Stimulated activated CD8-positive, alpha-beta memory T cell treated with anti-CD3 and anti-CD28 coated beads, Interleukin-7, amount 100 ng/mL, for 24 hours (primary cell): ENCODE data around the gene CENPP.

Experiments
- DNase-seq: peaks from one replicate; pipeline ENCODE4 v3.0.0-alpha.2; 2020; ENCODE audit warnings: low read depth

Gene CENPP

GRCh38 chr9:92480986-92481633, 155.4 kb downstream of the CENPP start:
- no peak for DNase-seq

- DNase-seq = no peak
These were observed 156.6 kb downstream of the CENPP start, which contains the start of gene ASPN for GRCh38 chr9:92482329-92482728. Gene ASPN (minus strand): TSS chr9:92482506.

- no peak for DNase-seq
These were observed 157.1 kb downstream of the CENPP start for GRCh38 chr9:92482805-92483204.

- no peak for DNase-seq
These were observed 158.1 kb downstream of the CENPP start for GRCh38 chr9:92483627-92484545.

GRCh38 chr9:92484563-92484962, 158.8 kb downstream of the CENPP start:
- DNase-seq = no peak

GRCh38 chr9:92486371-92486770, 160.6 kb downstream of the CENPP start:
- DNase-seq = no peak

GRCh38 chr9:92488681-92489550, 163.2 kb downstream of the CENPP start:
- no peak for DNase-seq

GRCh38 chr9:92492781-92493401, 167.1 kb downstream of the CENPP start:
- DNase-seq = no peak

- no peak for DNase-seq
These were observed 168.1 kb downstream of the CENPP start for GRCh38 chr9:92493749-92494387.

GRCh38 chr9:92494856-92495255, 169.1 kb downstream of the CENPP start:
- no peak for DNase-seq

GRCh38 chr9:92496396-92497176, 170.8 kb downstream of the CENPP start:
- DNase-seq = no peak

GRCh38 chr9:92499701-92500100, 173.9 kb downstream of the CENPP start:
- DNase-seq = no peak

- DNase-seq = no peak
These were observed 175.0 kb downstream of the CENPP start for GRCh38 chr9:92500725-92501124.

- no peak for DNase-seq
These were observed 176.1 kb downstream of the CENPP start for GRCh38 chr9:92501671-92502393.

GRCh38 chr9:92503156-92503555, 177.4 kb downstream of the CENPP start:
- DNase-seq = no peak

- DNase-seq = no peak
These were observed 179.1 kb downstream of the CENPP start for GRCh38 chr9:92504881-92505280.

- DNase-seq = no peak
These were observed 180.6 kb downstream of the CENPP start for GRCh38 chr9:92506184-92506857.

- no peak for DNase-seq
These were observed 181.3 kb downstream of the CENPP start for GRCh38 chr9:92507005-92507404.

- DNase-seq = no peak
These were observed 181.7 kb downstream of the CENPP start for GRCh38 chr9:92507496-92507895.
